HG02840 (cell line): ENCODE results near the gene CCDC142.

Experiments
- ATAC-seq: cut with Tn5 transposase; IDR thresholded peaks from one replicate; pipeline ENCODE4 v1.9.1; 2021; ENCODE audit warnings: mild to moderate bottlenecking, moderate library complexity, moderate number of reproducible peaks; ENCODE audit not compliant: unreplicated experiment, low FRiP score

CCDC142 gene

GRCh38 chr2:74425523-74425922 is 57.3 kb downstream of the CCDC142 start:
- ATAC-seq, result no peak

GRCh38 chr2:74424995-74425406 is 57.8 kb downstream of the CCDC142 start:
- ATAC-seq, result no peak

GRCh38 chr2:74424139-74424992 is 58.4 kb downstream of the CCDC142 start:
- no peak for ATAC-seq
